IPS-18c (cell line): Measurements from ENCODE around the gene L3MBTL4.

ENCODE experiments used
- H3K4me3 ChIP-seq: 2 replicates; pipeline ENCODE4 v1.7.0; 2013; ENCODE audit warnings: low read depth, mild to moderate bottlenecking, low read length, moderate library complexity; ENCODE audit not compliant: insufficient read depth
- H3K9me3 ChIP-seq: one replicate; pipeline ENCODE4 v1.6.1; 2013; ENCODE audit warnings: mild to moderate bottlenecking, low read length, moderate library complexity; ENCODE audit not compliant: control insufficient read depth, insufficient read depth

Gene L3MBTL4

DNA sequence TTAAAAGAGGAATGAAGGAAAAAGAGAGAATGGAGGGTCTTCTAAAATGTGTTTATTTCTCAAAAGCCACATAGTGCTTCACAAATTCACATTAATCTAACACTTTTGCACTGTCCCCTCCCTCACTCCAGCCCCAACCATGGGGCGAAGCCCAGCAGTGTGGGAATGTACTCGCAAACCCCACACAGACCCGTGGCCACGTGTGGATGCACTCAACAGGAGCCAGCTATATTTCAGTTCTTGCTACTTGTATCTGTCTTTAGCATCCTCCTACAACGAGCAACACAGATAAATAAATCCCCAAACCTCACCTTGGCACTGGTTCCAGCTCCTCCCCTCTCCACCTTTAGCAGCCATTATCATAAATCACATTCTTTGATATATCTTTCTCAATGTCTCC lies 427.5 kb downstream of the L3MBTL4 start:
- Histone ChIP-seq H3K4me3 (no peak overlapping the region), H3K9me3 (no peaks in the 10 kb centered on the region)

DNA sequence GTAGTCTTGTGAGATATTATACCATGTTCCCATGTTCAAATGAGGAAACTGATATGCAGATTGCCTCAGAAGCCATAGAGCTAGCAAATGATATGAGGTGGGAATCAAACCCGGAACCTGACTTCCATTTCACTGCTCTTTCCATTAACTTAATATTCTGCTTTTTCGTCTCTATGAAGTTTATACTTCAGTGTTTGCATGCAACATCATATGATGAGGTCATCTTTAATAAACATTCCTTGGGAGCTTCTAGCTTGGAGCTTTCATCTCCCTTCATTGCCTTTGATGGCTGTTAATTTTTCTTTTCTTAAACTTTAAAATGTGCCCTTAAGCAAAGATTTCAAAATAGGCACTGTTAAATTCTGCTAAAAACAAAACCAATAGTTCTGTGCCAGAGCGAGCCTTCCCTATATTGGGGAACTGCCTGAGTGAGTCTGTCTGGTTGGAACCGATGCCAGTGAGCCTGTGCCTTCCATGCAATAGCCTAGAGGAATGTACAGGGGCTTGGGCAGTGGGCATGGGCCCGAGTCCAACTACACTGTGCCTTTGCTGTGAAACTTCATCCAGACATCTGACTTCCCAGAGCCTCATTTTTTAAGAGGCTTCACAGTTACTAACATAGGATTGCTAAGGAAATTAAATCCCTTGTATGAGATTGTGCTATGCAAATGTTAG lies 428.3 kb downstream of the L3MBTL4 start:
- H3K9me3 ChIP-seq = no peaks in the 10 kb centered on the region
- no peak overlapping the region for H3K4me3 ChIP-seq

DNA sequence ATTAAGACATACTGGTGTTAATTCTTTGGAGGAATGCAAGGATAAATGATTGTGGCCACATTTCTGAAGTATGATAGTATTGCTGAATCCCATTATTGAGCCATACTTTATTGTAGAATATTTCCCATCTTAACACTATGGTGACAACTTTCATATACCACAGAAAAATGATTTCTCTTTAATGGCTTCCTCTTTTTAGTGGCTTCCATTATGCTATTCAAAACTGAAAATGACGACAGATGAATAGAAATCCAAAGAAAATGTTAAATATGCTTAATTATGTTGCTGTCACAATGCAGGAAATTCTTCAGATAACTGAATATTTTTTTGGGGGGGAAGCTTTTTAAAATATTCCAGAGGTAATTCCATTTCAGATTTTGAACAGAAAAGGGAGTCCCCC lies 430.5 kb downstream of the L3MBTL4 start:
- H3K9me3 ChIP-seq = no peaks in the 10 kb centered on the region
- H3K4me3 ChIP-seq = no peak overlapping the region

DNA sequence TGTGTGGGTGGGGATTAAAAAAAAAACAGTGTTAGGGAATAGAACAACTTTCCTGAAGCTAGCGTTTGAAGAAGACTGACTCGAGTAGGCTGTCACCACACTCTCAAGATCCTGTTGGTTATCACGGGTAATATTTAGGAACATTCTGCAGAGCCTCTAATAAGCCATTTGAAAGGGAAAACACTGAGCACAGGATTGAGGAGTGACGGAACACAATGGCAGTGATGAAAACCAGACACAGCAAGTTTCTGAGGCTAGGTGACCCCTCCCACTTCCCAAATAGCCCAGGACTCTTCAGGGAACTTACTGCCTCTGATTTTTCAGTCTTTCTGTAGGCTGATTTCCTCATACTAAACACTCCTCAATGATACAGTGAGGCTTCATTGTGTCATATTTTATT lies 431.2 kb downstream of the L3MBTL4 start:
- H3K4me3 ChIP-seq = no peak overlapping the region
- H3K9me3 ChIP-seq = no peaks in the 10 kb centered on the region

DNA sequence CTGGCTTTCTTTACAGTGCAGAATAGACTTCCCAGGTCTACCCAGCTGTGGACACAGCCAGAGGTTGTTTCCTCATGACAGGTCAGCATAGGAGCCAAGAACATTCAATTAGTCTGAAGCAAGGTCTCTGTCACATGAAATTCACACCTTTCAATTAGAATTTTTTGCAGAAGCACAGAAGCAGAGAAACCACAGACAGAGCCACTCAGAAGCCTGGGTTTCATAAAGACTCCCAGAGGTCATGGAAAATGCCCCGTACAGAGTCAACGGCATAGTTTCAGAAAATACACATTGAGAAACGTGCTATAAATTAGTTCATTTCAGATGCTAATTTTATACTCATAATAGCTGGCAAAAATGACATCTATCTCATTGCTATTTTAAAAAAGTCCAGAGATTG lies 432.4 kb downstream of the L3MBTL4 start:
- no peaks in the 10 kb centered on the region for H3K9me3 ChIP-seq
- no peak overlapping the region for H3K4me3 ChIP-seq

DNA sequence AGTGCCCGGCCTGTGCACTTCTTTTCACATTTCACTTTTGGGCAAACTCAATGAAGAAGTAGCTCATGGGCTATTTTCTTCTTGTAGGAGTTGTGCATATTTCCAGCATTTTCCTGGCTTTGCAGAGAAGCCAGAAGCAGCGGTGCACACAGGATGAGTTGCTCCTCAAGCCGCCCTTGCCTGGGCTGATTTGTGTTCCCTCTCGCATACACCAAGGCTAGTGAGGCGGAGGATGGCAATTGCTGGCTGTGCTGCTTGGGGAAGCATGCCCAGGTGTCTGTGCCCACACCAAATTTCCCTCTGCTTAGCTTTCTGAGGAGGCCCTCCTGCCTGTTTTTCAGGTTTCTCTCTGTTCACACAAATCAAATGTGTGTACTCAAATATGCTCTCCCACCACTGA lies 434.0 kb downstream of the L3MBTL4 start:
- Histone ChIP-seq H3K4me3 (no peak overlapping the region), H3K9me3 (no peaks in the 10 kb centered on the region)

DNA sequence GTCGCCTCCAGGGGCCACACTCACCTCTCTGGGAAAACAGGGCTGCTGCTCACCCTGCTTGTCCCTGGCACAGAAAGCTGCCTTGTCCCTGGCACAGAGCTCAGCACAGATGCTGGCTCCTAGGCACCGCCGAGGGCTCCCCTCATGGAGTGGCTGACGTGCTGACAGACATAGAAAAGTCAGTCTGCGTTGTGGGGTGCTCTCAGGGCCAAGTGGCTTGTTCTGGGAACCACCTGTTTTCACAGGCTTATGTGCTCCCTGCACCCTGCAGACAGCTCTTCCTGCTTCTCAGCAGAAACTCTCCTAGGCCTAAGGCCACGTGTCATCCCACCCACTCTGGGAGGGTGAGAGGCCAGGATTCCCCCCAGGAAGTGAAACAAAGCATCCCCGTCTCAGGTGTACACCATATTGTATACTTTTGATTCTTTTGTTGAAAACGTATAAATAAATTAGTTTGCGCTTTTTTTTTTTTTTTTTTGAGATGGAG lies 434.7 kb downstream of the L3MBTL4 start:
- H3K4me3 ChIP-seq = no peak overlapping the region

DNA sequence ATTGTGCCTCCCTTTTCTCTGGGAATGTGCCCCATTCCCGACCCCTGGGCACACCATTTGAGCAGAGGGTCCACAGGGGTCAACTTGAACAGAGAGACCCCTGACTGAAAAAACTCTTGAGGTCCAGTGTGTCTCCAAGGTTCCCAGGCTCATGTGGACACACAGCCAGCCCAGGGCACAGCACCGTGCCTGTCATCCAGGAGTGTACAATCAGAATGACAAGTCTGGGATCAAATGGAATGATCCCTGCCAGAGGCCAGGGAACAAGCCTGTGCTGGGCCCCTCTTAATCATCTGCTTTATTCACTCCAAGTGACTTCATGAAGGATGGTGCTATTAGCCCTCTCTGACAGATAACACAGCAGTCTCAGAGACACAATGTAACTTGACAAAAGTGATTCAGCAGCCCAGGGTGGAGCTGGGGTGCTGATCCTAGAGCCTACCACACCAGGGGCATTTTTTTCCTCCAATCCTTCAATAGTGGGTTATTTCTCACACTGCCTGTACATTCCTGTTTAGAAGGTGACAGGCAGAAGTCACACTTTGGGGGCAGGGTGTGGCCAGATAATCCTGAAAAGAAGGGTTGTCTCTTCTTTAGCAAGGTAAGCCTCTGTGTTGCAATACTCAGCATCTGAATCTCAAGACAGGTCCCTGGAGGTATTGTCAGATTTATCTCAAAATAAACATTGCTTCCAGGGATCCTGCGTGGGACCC lies 435.4 kb downstream of the L3MBTL4 start:
- no peaks in the 10 kb centered on the region for H3K9me3 ChIP-seq
- H3K4me3 ChIP-seq = no peak overlapping the region

More for the DNA sequence above, 434.7 kb downstream of the L3MBTL4 start:
- no peaks in the 10 kb centered on the region for H3K9me3 ChIP-seq

DNA sequence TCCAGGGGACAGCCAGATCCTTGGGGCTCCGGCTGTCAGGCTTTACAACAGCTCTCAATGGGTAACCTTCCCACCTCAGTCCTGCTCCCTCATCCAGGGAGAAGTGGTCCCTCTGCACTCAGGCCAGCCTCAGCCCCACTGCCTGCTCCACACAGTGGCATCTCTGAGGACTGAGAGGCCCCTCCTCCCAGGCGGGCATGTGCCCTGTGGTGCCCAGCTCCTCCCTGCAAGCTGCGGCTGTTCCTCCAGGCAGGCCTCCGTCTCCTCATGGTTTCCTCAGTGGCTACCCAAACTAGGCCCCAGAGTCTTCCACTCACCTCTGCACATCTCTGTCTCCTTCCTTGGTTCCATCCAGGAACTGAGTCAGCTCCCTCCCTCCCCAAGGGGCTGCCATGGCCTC lies 437.7 kb downstream of the L3MBTL4 start:
- Histone ChIP-seq H3K9me3 (no peaks in the 10 kb centered on the region), H3K4me3 (no peak overlapping the region)

DNA sequence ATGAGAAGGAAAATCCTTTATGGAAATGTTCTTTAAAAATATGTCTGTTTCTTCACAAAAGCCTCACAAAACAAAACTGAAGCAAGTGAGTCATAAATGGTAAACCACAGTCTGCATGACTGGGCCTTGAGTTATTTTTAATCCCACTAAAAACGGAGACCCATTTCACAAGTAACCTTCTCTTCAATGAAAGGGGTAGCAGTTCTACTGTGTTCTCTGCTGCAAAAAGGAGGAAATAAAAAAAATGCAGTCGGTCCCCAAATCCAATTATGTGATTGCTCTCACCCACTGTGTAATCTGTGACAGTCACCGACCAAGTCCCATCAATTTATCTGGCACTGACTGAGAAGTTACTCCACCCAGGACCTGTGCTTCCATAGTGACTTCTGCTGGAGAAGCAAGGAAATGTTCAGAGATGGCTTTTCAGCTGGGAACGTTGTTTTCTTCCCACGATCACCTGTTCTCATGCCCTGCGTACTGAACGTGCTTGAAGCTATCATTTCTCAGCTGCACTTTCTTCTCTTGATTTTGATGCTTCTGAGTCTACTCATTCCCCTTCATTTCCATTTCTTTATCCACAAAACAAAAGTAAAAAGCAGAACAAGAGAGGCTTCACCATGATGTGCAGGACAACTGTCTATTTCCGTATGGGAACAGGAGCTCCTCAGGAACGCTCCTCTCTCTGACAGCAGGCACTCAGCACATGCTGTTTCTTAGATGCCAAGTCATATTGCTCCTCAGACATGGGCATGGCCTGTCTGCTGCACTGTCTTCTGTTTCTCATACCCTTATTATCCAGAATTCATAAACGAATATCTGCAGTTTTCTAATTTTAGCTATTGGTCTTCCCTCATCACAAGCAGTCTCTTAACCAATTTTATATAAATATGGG lies 439.4 kb downstream of the L3MBTL4 start:
- no peak overlapping the region for H3K4me3 ChIP-seq
- no peaks in the 10 kb centered on the region for H3K9me3 ChIP-seq

DNA sequence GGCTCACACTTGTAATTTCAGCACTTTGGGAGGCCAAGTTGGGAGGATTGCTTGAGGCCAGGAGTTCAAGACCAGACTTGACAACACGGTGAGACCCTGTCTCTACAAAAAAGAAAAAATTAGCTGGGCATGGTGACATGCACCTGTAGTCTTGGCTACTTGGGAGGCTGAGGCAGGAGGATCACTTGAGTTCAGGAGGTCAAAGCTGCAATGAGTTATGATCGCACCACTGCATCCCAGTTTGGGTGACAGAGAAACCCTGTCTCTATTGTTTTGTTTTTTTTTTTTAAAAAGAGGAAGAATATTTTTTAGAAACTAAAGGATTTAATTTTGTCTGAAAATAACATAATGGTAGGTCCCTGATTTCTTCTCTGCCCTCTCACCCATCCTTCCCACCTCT lies 440.0 kb downstream of the L3MBTL4 start:
- Histone ChIP-seq H3K9me3 (no peaks in the 10 kb centered on the region), H3K4me3 (no peak overlapping the region)

DNA sequence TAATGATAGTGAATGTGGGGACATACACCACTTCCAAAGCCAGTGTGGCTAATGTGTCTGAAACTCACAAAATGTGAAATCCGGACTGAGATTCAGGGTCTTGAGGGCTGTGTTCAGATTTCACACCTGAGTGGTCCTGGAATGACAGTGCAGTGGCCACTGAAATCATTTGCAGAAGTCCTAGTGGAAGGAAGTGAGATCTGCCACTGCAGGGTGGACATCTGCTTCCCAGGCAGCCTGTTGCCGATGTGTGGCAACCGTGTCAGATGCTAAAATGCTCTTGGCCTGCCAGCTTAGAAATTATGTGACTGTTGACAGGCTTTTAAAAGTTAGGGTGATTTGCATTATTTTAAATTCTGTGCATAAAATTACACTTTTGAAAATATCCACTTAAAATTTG lies 441.6 kb downstream of the L3MBTL4 start:
- Histone ChIP-seq H3K4me3 (no peak overlapping the region), H3K9me3 (no peaks in the 10 kb centered on the region)

DNA sequence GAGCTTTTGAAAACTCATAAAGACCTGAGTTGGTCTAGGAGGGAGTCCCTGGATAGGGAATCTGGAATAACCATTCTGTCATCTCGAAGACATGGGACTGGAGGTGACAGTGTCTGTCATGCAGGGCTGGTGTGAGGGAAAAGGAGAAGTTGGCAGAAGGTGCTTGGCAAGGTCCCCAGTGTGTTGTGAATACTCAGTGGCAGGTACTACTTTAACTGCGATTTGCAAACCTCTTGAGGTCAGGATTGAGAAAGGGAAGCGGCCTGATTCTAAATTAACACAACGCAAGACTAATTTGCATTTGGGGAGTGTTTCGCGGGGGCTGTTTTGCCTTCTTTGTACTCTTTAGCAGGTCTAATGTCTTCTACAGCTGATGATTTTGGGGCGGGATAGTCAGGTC lies 442.4 kb downstream of the L3MBTL4 start:
- Histone ChIP-seq H3K4me3 (no peak overlapping the region), H3K9me3 (peaks cover 2% of the 10 kb centered on the region)

DNA sequence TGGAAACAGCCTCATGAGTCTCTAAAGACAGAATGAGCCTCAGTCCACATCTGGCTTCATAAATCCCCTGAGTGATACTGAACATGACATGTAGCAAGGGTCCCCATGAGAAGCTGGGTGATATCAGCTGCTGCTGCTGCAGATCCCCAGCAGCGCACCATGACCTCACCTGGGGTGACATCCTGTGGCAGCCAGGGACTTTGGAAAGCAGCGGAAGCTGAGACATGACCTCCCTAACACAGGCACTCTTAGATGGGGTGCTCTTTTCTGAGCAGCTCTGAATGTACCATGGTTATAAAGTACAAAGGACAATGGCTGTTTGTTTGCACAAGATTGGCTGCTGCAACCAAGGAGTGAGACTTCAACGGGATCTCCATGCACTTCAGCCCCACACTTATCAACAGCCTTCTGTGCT lies 444.7 kb downstream of the L3MBTL4 start:
- peaks cover 2% of the 10 kb centered on the region for H3K9me3 ChIP-seq

DNA sequence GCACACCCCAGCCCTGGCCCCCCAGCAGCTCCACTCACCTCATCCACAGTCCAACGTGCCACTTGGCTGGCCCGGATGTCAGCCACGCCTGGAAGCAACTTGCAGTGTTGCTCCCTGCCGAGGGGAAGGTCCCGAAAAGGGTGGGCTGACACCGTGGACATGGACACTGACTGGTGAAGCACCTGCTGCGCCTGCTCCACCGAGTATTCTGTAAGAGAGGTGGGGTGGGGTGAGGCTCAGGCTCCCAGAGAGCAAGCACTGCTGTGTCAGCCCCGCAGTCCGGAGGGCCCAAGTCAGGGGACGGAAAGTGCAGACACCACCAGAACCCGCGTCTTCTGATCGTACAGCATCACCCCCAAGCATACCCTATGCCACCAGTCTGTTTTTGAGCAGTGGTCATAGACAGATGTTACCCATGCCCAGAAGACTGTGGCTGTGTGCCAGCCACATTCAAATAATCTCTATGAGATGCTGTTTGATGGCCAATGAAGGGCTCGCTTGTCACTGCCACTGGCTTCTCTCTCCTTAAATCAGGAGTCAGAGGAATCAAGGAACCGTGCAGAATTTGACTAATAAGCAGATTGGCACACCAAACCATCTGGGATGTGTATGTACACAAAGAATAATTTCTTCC lies 445.2 kb downstream of the L3MBTL4 start:
- no peak overlapping the region for H3K4me3 ChIP-seq
- peaks cover 2% of the 10 kb centered on the region for H3K9me3 ChIP-seq

More for the DNA sequence above, 444.7 kb downstream of the L3MBTL4 start:
- no peak overlapping the region for H3K4me3 ChIP-seq

DNA sequence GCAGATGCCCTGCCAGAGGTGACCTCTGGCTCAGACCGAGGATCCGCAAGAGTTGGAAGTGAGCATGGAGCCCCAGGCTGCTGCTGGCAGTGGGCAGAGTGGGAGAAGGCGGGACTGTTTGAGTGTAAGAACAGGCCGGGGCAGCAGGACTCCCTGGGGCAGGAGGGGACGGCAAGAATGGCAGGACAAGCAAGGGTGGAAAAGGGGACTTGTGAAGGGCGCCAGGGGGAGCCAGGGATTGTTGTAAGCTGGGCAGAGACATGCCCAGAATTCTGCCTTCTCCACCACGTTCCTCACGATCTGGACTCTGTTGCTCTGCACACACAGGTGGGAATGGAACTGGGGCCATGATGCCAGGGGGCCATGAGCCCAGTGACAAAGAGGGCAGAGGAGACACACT lies 447.0 kb downstream of the L3MBTL4 start:
- Histone ChIP-seq H3K4me3 (no peak overlapping the region), H3K9me3 (peaks cover 2% of the 10 kb centered on the region)

DNA sequence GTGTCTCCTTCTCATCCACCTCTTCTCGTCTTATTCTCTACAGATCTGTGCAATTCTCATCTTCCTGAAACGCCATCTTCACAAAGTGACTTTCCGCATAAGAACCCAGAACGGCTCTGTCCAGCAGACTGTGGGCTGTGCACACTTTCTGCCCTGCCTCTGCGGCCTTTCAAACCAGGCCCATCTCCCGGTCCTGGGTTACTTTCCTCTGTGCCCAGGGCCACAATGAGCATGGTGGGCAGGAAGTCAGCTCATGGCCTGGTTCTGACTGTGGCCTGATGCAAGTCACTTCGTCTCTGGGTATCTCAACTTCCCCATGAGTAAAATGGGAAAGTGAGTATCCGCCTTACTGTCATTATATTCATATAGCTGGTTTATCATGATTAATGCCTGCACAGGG lies 447.7 kb downstream of the L3MBTL4 start:
- no peak overlapping the region for H3K4me3 ChIP-seq
- peaks cover 2% of the 10 kb centered on the region for H3K9me3 ChIP-seq
